Measurements from ENCODE around the gene CDC25A.

CDC25A gene

DNA sequence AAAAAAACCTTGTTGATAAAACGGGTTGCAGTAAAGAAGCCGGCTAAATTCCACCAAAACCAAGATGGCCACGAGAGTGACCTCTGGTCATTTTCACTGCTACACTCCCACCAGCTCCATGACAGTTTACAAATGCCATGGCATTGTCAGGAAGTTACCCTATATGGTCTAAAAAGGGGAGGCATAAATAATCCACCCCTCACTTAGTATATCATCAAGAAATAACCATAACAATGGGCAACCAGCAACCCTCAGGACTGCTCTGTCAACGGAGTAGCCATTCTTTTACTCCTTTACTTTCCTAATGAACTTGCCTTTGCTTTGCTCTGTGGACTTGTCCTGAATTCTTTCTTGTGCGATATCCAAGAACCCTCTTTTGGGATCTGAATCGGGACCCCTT lies 14.4 kb upstream of the CDC25A start:
- in situ Hi-C loops (cut with HindIII; ENCODE audit: low sequenced_read_pairs) = no loop called here
- TF ChIP-seq, protein P1, sequence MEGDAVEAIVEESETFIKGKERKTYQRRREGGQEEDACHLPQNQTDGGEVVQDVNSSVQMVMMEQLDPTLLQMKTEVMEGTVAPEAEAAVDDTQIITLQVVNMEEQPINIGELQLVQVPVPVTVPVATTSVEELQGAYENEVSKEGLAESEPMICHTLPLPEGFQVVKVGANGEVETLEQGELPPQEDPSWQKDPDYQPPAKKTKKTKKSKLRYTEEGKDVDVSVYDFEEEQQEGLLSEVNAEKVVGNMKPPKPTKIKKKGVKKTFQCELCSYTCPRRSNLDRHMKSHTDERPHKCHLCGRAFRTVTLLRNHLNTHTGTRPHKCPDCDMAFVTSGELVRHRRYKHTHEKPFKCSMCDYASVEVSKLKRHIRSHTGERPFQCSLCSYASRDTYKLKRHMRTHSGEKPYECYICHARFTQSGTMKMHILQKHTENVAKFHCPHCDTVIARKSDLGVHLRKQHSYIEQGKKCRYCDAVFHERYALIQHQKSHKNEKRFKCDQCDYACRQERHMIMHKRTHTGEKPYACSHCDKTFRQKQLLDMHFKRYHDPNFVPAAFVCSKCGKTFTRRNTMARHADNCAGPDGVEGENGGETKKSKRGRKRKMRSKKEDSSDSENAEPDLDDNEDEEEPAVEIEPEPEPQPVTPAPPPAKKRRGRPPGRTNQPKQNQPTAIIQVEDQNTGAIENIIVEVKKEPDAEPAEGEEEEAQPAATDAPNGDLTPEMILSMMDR (IDR thresholded peaks at IDR 0.05; ENCODE audit: low read depth, low read length, missing control alignments) = no peak
- no peak overlapping the region for H3K4me3 ChIP-seq (ENCODE audit: low read depth, low read length)
- DNase-seq (ENCODE audit: low read depth) = no peak

- DNase-seq (ENCODE audit: low read depth) = no peak
- H3K4me3 ChIP-seq (ENCODE audit: low read depth, low read length) = no peak overlapping the region
- in situ Hi-C loops (cut with HindIII; ENCODE audit: low sequenced_read_pairs) = no loop called here
- TF ChIP-seq, protein P1 (IDR thresholded peaks at IDR 0.05; ENCODE audit: low read depth, low read length, missing control alignments) = no peak
Observed at GRCh38 chr3:48199117-48199516, 10.9 kb upstream of the CDC25A start.

GRCh38 chr3:48196611-48197010 lies 8.4 kb upstream of the CDC25A start:
- TF ChIP-seq, protein P1 (IDR thresholded peaks at IDR 0.05; ENCODE audit: low read depth, low read length, missing control alignments) = no peak
- DNase-seq (ENCODE audit: low read depth) = no peak
- H3K4me3 ChIP-seq (ENCODE audit: low read depth, low read length) = no peak overlapping the region
- in situ Hi-C loops (cut with HindIII; ENCODE audit: low sequenced_read_pairs) = no loop called here

GRCh38 chr3:48194446-48195071 lies 6.3 kb upstream of the CDC25A start:
- in situ Hi-C loops (cut with HindIII; ENCODE audit: low sequenced_read_pairs) = no loop called here
- TF ChIP-seq, protein P1 (IDR thresholded peaks at IDR 0.05; ENCODE audit: low read depth, low read length, missing control alignments) = peak; percentile 87
- DNase-seq (ENCODE audit: low read depth) = peak; percentile 38
- H3K4me3 ChIP-seq (ENCODE audit: low read depth, low read length) = no peak overlapping the region

DNA sequence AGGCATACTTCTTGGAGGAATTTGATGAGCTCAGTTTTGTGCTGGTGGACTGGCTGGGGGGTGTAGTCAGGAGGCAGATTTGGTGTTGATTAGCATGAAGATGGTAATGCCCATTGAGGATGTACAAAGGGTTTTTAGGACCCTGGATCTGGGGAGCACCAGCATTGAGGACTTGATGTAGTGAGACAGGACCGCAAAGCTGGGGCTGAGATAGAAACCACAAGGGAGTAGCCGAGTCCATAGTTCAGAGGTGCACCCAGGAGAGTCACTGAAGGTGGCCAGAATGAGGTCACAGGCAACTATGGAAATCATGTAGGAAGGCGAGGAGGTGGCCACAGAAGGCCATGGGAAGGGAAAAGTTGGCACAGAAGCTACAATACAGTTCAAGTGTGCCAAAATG lies 2.7 kb upstream of the CDC25A start:
- TF ChIP-seq, protein P1 (IDR thresholded peaks at IDR 0.05; ENCODE audit: low read depth, low read length, missing control alignments) = no peak
- in situ Hi-C loops (cut with HindIII; ENCODE audit: low sequenced_read_pairs) = no loop called here
- DNase-seq (ENCODE audit: low read depth) = no peak
- H3K4me3 ChIP-seq (ENCODE audit: low read depth, low read length) = no peak overlapping the region

GRCh38 chr3:48189321-48189720 lies 1.1 kb upstream of the CDC25A start:
- DNase-seq (ENCODE audit: low read depth) = no peak
- no peak overlapping the region for H3K4me3 ChIP-seq (ENCODE audit: low read depth, low read length)
- TF ChIP-seq, protein P1 (IDR thresholded peaks at IDR 0.05; ENCODE audit: low read depth, low read length, missing control alignments) = no peak
- in situ Hi-C loops (cut with HindIII; ENCODE audit: low sequenced_read_pairs) = no loop called here
